Fibroblast of skin of right biceps (primary cell): ENCODE measurements around the gene ZNF525.
"Not testable (repeated sequence)": the region's sequence is repeated elsewhere in the genome, so short reads cannot be mapped to it uniquely, and the experiment has no call there.

Source experiments
- DNase-seq: peaks from one replicate; pipeline ENCODE4 v3.0.0-alpha.2; 2013

ZNF525 gene

GRCh38 chr19:53365134-53365898 lies at the start of gene ZNF525:
Gene ZNF525, plus strand, starts transcription at chr19:53365705. Its CDS starts 6,577 bp downstream, at chr19:53372282.
- peak; percentile 80 for DNase-seq

- DNase-seq: peak; percentile 22
Measured at GRCh38 chr19:53328967-53329366, 36.5 kb upstream of the ZNF525 start.

GRCh38 chr19:53332484-53332883 lies 33.0 kb upstream of the ZNF525 start:
- DNase-seq: no peak

- no peak for DNase-seq
Measured at GRCh38 chr19:53333066-53333462, 32.4 kb upstream of the ZNF525 start.

GRCh38 chr19:53333463-53334449 lies 31.7 kb upstream of the ZNF525 start, which contains the start of gene ZNF845:
Gene ZNF845, plus strand, starts transcription at chr19:53333749. Its CDS starts 7,559 bp downstream, at chr19:53341308.
- DNase-seq: peak; percentile 92

- DNase-seq: not testable (repeated sequence)
Measured at GRCh38 chr19:53344403-53344802, 21.1 kb upstream of the ZNF525 start.

GRCh38 chr19:53355739-53356138 lies 9.8 kb upstream of the ZNF525 start:
- no peak for DNase-seq

- DNase-seq: no peak
Measured at GRCh38 chr19:53357821-53358581, 7.5 kb upstream of the ZNF525 start.

GRCh38 chr19:53360056-53360455 lies 5.4 kb upstream of the ZNF525 start:
- not testable (repeated sequence) for DNase-seq

GRCh38 chr19:53365899-53366493 lies 491 bp downstream of the ZNF525 start:
- no peak for DNase-seq

- no peak for DNase-seq
Measured at GRCh38 chr19:53372196-53372595, 6.7 kb downstream of the ZNF525 start.

- no peak for DNase-seq
Measured at GRCh38 chr19:53374288-53374687, 8.8 kb downstream of the ZNF525 start.

- no peak for DNase-seq
Measured at GRCh38 chr19:53374743-53375142, 9.2 kb downstream of the ZNF525 start.

GRCh38 chr19:53381376-53381775 lies 15.9 kb downstream of the ZNF525 start:
- no peak for DNase-seq

- no peak for DNase-seq
Measured at GRCh38 chr19:53388168-53388567, 22.7 kb downstream of the ZNF525 start.

- no peak for DNase-seq
Measured at GRCh38 chr19:53388904-53389303, 23.4 kb downstream of the ZNF525 start.

GRCh38 chr19:53389571-53389970 lies 24.1 kb downstream of the ZNF525 start:
- DNase-seq: no peak

GRCh38 chr19:53389978-53390377 lies 24.5 kb downstream of the ZNF525 start:
- no peak for DNase-seq

GRCh38 chr19:53394522-53394973 lies 29.0 kb downstream of the ZNF525 start:
- no peak for DNase-seq

- DNase-seq: peak; percentile 92
Measured at GRCh38 chr19:53394974-53395839, 29.7 kb downstream of the ZNF525 start, which contains the start of gene ZNF765. Gene ZNF765, plus strand, starts transcription at chr19:53395149. Its CDS starts 2,867 bp downstream, at chr19:53398016.
